ENCODE results near the gene BTN2A1.

The BTN2A1 gene

DNA sequence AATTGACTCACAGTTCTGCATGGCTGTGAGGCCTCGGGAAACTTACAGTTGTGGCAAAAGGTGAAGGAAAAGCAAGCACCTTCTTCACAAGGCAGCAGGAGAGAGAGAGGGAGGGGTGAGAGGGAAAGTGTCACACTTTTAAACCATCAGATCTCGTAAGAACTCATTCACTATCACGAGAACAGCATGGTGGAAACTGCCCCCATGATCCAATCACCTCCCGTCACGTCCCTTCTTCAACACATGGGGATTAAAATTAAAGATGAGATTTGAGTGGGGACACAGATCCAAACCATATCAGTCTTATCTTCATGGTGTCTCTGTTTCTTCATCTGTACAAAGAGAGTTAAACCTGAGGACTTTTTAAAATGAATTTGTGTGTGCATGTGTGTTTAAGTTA, 28.6 kb downstream of the BTN2A1 start:
- Histone ChIP-seq H3F3A (ENCODE audit: insufficient read depth, low read length) (no peaks in the 10 kb centered on the region), H3K27me3 (ENCODE audit: insufficient read depth, low read length) (no peaks in the 10 kb centered on the region), H3K27ac (ENCODE audit: low read depth, low read length, poor library complexity, severe bottlenecking) (no peak overlapping the region), H3K9ac (ENCODE audit: low read length) (no peak overlapping the region), H3K4me1 (ENCODE audit: insufficient read depth, low read length, severe bottlenecking) (peaks cover 8% of the 10 kb centered on the region), H3K4me2 (ENCODE audit: low read length) (no peak overlapping the region), H3K36me3 (ENCODE audit: insufficient read depth, low read length) (no peaks in the 10 kb centered on the region; the same call in 1 of the 2 replicates), H3K9me2 (ENCODE audit: low read depth, low read length) (no peaks in the 10 kb centered on the region), H3K79me2 (ENCODE audit: insufficient read depth, low read length) (no peaks in the 10 kb centered on the region), H3K9me3 (ENCODE audit: low read length) (no peaks in the 10 kb centered on the region; the same call in 1 of the 2 replicates), H2AFZ (ENCODE audit: low read length) (no peak overlapping the region), H3K4me3 (ENCODE audit: low read depth, low read length, poor library complexity, severe bottlenecking) (no peak overlapping the region), H4K20me1 (ENCODE audit: insufficient read depth, low read length) (no peaks in the 10 kb centered on the region)
- no peak for TF ChIP-seq CTCF (IDR thresholded peaks at IDR 0.05; ENCODE audit: low read length)
- no peak for TF ChIP-seq EZH2 (IDR thresholded peaks at IDR 0.05; ENCODE audit: borderline replicate concordance, low read length)

DNA sequence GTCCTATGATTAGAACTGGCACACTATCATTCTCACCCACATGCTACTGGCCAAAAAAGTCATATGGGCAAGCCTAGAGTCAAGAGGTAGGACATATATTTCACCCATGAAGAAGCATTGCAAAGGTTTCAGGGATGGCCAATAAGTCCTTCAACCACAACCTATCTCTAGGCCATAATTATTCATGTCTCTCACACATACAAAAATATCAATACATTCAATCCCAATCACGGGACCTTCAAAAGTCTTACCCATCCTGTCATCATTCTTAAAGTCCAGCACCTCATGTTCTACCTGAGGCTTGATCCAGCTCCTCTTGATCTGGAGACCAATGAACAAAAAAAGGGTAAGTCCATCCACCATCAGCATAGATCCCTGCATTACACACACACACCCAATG, 29.7 kb downstream of the BTN2A1 start:
- Histone ChIP-seq H4K20me1 (ENCODE audit: insufficient read depth, low read length) (no peaks in the 10 kb centered on the region), H3K4me1 (ENCODE audit: insufficient read depth, low read length, severe bottlenecking) (peaks cover 13% of the 10 kb centered on the region), H2AFZ (ENCODE audit: low read length) (no peak overlapping the region), H3K4me2 (ENCODE audit: low read length) (no peak overlapping the region), H3K79me2 (ENCODE audit: insufficient read depth, low read length) (no peaks in the 10 kb centered on the region), H3K9ac (ENCODE audit: low read length) (no peak overlapping the region), H3K9me3 (ENCODE audit: low read length) (no peaks in the 10 kb centered on the region; the same call in 1 of the 2 replicates), H3K4me3 (ENCODE audit: low read depth, low read length, poor library complexity, severe bottlenecking) (no peak overlapping the region), H3K27me3 (ENCODE audit: insufficient read depth, low read length) (no peaks in the 10 kb centered on the region), H3K9me2 (ENCODE audit: low read depth, low read length) (no peaks in the 10 kb centered on the region), H3K27ac (ENCODE audit: low read depth, low read length, poor library complexity, severe bottlenecking) (no peak overlapping the region), H3K36me3 (ENCODE audit: insufficient read depth, low read length) (no peaks in the 10 kb centered on the region; the same call in 1 of the 2 replicates), H3F3A (ENCODE audit: insufficient read depth, low read length) (no peaks in the 10 kb centered on the region)
- TF ChIP-seq CTCF (IDR thresholded peaks at IDR 0.05; ENCODE audit: low read length), result no peak
- no peak for TF ChIP-seq EZH2 (IDR thresholded peaks at IDR 0.05; ENCODE audit: borderline replicate concordance, low read length)

DNA sequence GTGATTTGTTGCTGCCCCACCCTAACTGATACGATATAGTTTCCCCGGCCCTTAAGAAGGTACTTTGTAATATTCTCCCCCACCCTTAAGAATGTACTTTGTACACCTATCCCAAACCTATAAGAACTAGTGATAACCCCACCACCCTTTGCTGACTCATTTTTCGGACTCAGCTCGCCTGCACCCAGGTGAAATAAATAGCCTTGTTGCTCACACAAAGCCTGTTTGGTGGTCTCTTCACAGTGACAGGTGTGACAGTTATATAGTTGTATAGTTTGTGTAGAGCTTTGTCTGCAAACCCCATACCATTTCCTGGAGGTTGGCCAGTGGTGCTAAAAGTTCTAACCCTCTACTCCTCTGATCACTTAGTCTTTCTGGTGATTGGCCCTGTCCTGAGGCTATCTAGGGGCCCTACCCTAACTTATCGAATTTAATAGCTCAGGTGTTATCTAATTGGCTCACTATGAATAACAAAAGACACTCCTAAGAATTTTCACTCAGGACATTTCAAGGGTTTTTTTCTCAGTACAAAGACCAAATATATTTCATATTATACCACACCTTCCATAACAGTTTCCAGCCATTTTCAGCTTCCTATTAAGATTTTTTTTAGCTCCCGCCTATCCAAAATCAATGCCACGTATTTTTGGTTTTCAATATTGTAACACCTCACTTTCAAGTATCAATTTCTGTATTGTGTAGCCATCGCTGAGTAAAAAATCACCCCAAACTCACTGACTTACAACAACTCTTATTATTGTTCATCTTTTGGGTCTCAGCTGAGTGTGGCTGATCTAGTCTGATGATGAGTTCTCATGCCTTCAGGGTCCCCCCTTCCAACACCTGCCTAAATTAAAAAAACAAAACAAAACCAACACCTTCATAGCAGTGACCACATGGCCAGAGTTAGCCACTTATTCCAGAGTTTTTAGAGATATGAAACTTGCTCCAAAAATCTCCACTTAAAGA, 32.5 kb downstream of the BTN2A1 start:
- Histone ChIP-seq H2AFZ (ENCODE audit: low read length) (no peak overlapping the region), H3K27me3 (ENCODE audit: insufficient read depth, low read length) (no peaks in the 10 kb centered on the region), H3K27ac (ENCODE audit: low read depth, low read length, poor library complexity, severe bottlenecking) (no peak overlapping the region), H3K9me2 (ENCODE audit: low read depth, low read length) (no peaks in the 10 kb centered on the region), H3K79me2 (ENCODE audit: insufficient read depth, low read length) (no peaks in the 10 kb centered on the region), H3F3A (ENCODE audit: insufficient read depth, low read length) (no peaks in the 10 kb centered on the region), H3K4me2 (ENCODE audit: low read length) (no peak overlapping the region), H3K9ac (ENCODE audit: low read length) (no peak overlapping the region), H3K36me3 (ENCODE audit: insufficient read depth, low read length) (no peaks in the 10 kb centered on the region; the same call in 1 of the 2 replicates), H3K4me3 (ENCODE audit: low read depth, low read length, poor library complexity, severe bottlenecking) (no peak overlapping the region), H3K4me1 (ENCODE audit: insufficient read depth, low read length, severe bottlenecking) (peaks cover 10% of the 10 kb centered on the region), H4K20me1 (ENCODE audit: insufficient read depth, low read length) (no peaks in the 10 kb centered on the region), H3K9me3 (ENCODE audit: low read length) (no peaks in the 10 kb centered on the region; the same call in 1 of the 2 replicates)
- TF ChIP-seq CTCF (IDR thresholded peaks at IDR 0.05; ENCODE audit: low read length) (no peak), EZH2 (IDR thresholded peaks at IDR 0.05; ENCODE audit: borderline replicate concordance, low read length) (no peak)

Data from OCI-LY1 (cell line).